NCI-H1694 (cell line): Measurements from ENCODE around the gene ATF2.

Experiments used
- DNase-seq: peaks from one replicate; lab custom pipeline; 2025; lab: John Stamatoyannopoulos, UW

ATF2 gene

GRCh38 chr2:175167792-175168563 is at the start of gene ATF2:
Gene ATF2, minus strand, starts transcription at chr2:175168203. Its CDS starts 31,760 bp downstream, at chr2:175136443.
- peak; percentile 99 for DNase-seq

DNA sequence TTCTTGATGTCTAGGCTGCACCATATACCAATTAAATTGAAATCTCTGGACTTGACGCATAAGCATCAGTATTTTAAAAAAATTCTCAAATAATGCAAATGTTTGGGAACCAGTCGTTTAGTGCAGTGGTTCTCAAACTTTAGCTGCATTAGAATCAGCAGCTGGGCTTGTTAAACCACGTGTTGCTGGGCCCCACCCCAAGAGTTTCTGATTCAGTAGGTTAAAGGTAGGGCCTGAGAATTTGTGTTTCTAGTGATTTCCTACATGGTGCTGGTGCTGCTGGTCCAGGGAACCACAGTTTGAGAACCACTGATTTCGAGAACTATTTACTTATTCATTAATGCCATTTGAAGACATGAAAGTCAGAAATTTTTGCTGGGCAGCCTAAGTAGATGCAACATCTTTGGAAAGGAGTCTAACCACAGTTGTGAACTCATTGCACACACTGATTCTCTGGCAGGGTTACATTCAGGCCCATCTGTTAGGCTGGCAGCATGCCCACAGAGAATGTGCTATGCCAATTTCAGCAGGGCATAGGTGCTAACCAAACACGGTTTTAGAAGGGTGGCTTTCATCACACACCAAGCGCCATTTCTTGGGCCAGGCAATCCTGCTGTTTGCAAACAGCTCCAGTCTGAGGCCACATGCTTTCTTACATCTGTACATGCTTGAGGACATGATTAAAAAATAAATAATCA is 39.9 kb upstream of the ATF2 start:
- DNase-seq, result peak; percentile 99

DNA sequence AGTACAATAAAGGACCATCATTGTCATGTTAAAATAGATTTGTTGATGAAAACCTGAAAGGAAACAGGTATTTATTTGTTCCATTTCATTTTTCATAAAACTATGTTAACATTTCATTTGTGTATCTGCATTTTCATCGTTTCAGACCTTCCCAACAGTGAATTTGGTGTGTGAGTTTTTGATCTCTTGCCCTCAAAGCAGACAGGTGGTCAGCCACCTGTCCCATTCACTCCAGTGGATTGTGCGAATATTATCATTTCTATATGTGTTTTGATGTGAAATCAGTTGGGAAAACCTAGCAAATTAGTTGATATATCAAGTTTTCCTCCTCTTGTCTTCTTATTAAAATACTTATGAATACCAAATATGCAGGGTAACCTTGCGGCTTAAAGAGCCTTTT is 38.9 kb upstream of the ATF2 start:
- no peak for DNase-seq

DNA sequence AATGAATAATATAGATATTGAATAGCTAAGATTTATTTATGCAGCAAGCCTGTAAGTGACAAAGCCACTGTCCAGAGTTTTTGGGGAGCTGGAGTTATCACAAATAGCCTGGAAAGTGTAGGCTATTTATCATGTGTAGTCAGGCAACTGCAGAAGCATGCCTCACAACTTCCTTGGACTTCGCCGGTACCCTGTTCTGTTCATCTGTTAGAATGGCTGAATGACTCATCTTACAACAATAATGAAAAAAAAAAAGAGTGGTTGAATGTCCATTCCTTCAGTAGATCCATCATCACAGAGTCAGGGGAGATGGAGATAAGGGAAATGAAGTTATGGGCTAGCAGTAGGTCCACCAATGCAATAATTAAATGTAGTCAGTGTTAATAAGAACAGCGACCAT is 37.5 kb upstream of the ATF2 start:
- DNase-seq, result no peak

- peak; percentile 77 for DNase-seq
Measured at GRCh38 chr2:175203621-175204496, 35.9 kb upstream of the ATF2 start.

DNA sequence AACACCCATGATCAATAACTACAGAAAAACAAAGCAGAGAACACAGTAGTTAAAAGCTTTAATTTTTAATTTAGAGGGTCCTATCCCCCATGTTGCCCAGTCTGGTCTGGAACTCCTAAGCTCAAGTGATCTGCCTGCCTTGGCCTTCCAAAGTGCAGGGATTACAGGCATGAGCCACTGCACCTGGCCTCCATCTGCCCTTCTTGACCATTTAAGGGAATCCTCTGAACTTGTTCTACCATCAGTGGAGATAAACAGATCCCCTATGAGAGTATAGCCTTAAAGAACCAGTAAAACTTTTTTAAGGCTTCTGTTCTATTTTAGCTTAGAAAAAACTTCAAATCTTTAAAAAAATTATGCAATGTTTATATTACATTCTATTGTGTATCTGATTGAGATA is 27.0 kb upstream of the ATF2 start:
- no peak for DNase-seq

- DNase-seq, result no peak
Measured at GRCh38 chr2:175188761-175189160, 20.8 kb upstream of the ATF2 start.

GRCh38 chr2:175187378-175187777 is 19.4 kb upstream of the ATF2 start:
- no peak for DNase-seq

DNA sequence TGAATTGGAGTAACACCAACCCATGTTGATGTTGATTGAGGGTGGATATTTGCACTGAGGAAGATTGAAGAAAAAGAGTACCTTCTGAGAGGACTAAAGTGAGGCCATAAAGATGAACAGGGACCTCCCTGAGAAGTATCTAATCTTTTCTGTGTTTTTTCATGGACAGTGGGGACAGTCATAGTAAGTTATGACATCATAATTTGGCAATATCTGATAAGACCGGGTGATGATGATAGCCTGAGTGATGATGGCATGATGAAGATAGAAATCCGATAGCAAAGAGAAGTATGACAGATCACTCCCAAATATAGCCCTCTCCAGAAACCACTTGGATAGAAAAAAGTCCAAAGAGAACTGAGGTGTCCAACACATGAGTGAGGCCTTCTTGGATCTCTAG is 15.7 kb upstream of the ATF2 start:
- DNase-seq, result no peak

- no peak for DNase-seq
Measured at GRCh38 chr2:175181877-175182308, 13.9 kb upstream of the ATF2 start.

DNA sequence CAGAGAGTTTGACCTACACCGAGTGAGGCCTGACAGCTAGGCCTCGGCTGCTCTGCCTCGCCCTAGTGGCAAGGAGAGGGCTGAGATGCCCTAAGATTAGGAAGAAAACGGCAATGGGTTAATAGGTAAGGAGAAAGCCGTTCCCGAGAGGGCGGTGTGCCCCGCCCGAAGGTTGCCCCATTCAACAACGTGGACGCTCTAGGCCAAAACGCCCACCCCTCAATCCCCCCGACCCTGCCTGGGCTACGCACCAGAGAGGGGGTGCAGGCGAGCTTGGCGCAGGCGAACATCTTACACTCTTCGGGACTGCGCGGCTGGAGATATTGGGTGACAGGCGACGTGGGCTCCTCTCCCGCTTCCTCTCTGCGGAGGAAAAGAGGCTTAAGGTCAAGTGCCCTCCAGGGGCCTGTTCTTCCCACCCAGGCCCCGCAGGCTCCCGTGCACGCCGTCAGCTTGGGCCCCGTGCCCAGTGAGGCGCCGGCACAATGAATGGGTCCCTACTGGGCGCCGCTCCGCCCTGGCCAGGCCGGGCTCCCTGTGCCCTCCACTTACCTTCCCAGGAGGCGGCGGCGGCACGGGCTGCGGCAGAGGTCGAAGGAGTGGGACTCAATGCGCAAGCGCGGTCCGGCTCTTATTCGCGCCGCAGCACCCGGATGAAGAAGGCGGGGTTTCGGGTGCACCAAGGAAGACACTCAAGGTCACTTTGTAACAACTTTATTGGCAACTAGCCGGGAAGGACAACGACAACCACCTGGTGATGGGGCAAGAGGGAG is 13.3 kb upstream of the ATF2 start, which contains the start of gene ATP5MC3:
Gene ATP5MC3 (minus strand): TSS at position 607 of the 773 bp plus-strand sequence. CDS start 317 bp downstream, at position 290.
- DNase-seq, result peak; percentile 92

- DNase-seq, result no peak
Measured at GRCh38 chr2:175180701-175181103, 12.7 kb upstream of the ATF2 start.

DNA sequence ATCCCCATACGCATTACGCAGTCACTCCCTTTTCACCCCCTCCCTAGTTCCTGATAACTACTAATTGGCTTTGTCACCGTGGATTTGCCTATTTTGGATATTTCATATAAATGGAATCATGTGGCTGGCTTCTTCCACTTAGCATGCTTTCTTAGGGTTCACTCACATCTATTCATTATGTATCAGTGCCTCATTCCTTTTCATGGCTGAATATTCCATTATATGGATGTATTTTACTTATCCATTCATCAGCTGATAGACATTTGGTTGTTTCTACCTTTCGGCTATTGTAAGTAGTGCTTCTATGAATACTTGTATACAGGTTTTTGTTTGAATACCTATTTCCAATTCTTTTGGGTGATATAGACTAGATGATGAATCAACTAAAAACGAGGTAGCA is 8.6 kb upstream of the ATF2 start:
- DNase-seq, result no peak

GRCh38 chr2:175175896-175176295 is 7.9 kb upstream of the ATF2 start:
- no peak for DNase-seq

DNA sequence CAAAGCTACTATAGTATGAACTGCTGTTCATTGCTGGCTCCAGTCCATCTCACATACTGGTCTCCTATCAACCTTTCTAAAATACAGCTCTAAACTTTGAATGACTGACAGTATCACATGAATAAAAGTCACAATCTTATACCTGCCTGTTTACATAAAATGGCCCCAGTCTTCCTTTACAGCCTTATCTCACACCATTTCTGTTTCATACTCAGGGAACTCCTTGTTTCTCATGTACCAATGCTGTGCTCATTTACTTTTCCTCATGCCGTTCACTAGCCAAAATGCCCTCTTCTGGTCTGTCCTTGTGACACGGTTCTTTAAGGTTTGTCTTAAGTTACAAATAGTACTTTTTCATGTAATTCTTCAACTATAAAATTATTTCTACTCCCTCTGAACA is 7.3 kb upstream of the ATF2 start:
- no peak for DNase-seq

DNA sequence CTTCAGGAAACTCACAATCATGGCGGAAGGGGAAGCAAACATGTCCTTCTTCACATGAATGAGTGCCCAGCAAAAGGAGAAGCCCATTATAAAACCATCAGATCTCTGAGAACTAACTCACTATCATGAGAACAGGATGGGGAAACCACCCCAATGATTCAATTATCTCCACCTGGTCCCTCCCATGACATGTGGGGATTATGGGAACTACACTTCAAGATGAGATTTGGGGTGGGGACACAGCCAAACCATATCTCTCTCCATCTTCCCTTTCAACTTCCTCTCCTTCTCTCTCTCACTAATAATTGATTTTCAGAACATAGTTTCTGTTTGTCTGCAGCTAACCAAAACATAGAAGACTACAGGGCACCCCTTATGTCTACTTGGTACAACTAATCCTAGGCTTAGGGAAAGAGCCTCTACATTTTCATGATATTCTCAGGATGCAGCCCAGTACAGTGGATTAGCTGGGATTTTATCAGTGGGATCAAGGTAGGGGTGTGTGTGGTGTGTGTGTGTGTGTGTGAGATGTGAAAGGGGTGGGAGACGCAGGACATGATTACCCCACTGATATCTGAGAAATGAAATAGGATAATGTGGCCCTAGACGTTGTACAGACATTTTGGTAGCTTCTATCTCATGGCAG is 2.8 kb upstream of the ATF2 start:
- no peak for DNase-seq

GRCh38 chr2:175169191-175169590 is 1.2 kb upstream of the ATF2 start:
- no peak for DNase-seq

DNA sequence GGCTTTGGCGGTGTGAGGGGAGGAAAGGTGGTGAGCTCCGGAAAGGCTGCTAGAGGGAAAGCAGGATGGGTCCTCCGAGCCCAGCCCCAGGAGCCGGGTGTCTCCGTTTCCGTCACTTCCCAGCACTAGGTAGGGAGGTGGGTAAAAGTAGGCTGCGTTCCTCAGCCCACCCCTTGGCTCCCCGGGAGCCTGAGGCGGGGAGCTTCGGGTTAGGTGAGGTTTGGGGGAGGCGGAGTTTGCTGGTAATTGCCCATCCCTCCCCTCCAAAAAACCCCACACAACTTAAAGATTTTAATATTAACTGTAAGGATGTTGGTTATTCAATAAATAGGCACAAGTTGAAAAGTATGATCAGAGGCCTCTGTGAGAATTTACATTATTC is 552 bp upstream of the ATF2 start:
- no peak for DNase-seq

DNA sequence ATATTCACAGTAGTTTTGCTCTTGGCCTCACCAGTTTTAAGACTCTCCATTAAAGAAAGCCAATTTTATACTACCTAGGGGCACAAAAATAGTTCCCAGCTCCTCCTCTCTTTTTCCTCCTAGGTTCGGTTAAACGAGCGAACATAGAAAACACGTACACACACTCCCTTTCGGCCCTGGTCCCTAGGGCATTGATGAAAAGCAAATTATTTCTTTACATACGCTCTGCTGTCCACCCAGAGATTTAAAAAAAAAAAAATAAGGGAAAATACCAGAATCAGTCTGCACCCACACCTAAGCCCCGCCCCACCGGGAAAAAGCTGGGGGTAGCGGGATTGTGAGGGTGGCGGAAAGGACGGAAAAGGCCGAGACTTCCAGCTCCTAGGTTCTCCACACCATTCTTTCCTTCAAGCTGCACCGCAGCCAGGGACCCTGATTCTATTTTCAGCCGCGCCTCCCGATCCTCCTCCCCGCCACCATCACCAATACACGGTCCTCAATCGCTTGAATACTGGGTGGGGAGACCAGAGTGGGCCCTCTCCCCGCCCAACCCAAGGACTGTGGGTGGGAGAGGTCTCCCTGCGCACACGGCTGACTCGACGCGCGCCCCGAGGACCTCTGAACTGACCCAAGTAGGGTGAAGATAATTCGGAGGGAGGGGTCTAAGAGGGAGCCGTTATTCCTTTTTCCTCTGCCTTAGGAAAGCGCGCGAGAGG is 769 bp downstream of the ATF2 start:
- peak; percentile 56 for DNase-seq

- DNase-seq, result no peak
Measured at GRCh38 chr2:175166216-175166824, 1.7 kb downstream of the ATF2 start.
